SK-N-SH treated with all-trans-retinoic acid at 6 μM for 48 hours (cell line): ENCODE measurements around the gene ETV6.

Experiments
- CREB5 ChIP-seq: fragments of 250-450 bp; sonication (Bioruptor Pico); IDR thresholded peaks from 2 replicates; pipeline ENCODE4 v1.5.1; 2020; ENCODE audit warnings: low read depth, mild to moderate bottlenecking, moderate library complexity
- ISL1 ChIP-seq: fragments of 250-450 bp; sonication (Bioruptor Pico); IDR thresholded peaks from 2 replicates; pipeline ENCODE4 v2.1.2; 2022; ENCODE audit warnings: mild to moderate bottlenecking, moderate library complexity
- RARB ChIP-seq: fragments of 250-450 bp; sonication (Bioruptor Pico); IDR thresholded peaks from 2 replicates; pipeline ENCODE4 v1.8.0; 2021; ENCODE audit warnings: mild to moderate bottlenecking, moderate library complexity
- ZC3H10 ChIP-seq: fragments of 250-450 bp; sonication (Bioruptor Pico); IDR thresholded peaks from 2 replicates; pipeline ENCODE4 v1.5.1; 2021; ENCODE audit warnings: mild to moderate bottlenecking, moderate library complexity
- ZFP3 ChIP-seq: fragments of 250-450 bp; sonication (Bioruptor Pico); IDR thresholded peaks from 2 replicates; pipeline ENCODE4 v1.5.0; 2020; ENCODE audit warnings: mild to moderate bottlenecking, moderate library complexity
- ZFP30 ChIP-seq: fragments of 450-650 bp; formaldehyde crosslinking; IDR thresholded peaks from 2 replicates; pipeline ENCODE4 v1.5.0; 2022; ENCODE audit warnings: mild to moderate bottlenecking, moderate library complexity

- TF ChIP-seq ZFP3 (CRISPR knock-in tag) (no peak), ZFP30 (CRISPR knock-in tag) (no peak), CREB5 (CRISPR knock-in tag) (no peak), ISL1 (CRISPR knock-in tag) (no peak), ZC3H10 (CRISPR knock-in tag) (no peak), RARB (CRISPR knock-in tag) (no peak)
Observed at GRCh38 chr12:11645391-11645790, 4.1 kb upstream of the ETV6 start.
